Activated CD8-positive, alpha-beta T cell treated with anti-CD3 and anti-CD28 coated beads for 36 hours (primary cell): ENCODE measurements around the gene SPRY2. TPM values are rescaled to one million over a fixed set of nuclear protein-coding genes. Genes with fewer than 3 reads are reported as not detected.

ENCODE experiments used
- ATAC-seq: fragments of 200-7000 bp; cut with Tn5 transposase; one replicate; pipeline ENCODE4 v1.10.0; 2021; ENCODE audit warnings: mild to moderate bottlenecking, moderate library complexity
- CTCF ChIA-PET: fragments of 350-600 bp; sonication (Branson Sonifier 250); formaldehyde crosslinking; loops from one replicate; lab custom pipeline; 2021; ENCODE audit warnings: antibody characterized with exemption; lab: Charles Lee
- POLR2A ChIA-PET: fragments of 350-600 bp; sonication (Branson Sonifier 250); formaldehyde crosslinking; loops from one replicate; lab custom pipeline; 2021; ENCODE audit warnings: antibody characterized with exemption; lab: Charles Lee
- DNase-seq: peaks from one replicate; pipeline ENCODE4 v3.0.0-alpha.2; 2020
- H3K27ac Mint-ChIP-seq: one replicate; pipeline ENCODE4 v1.8.0; 2021; ENCODE audit warnings: mild to moderate bottlenecking, mixed read lengths
- H3K27me3 Mint-ChIP-seq: one replicate; pipeline ENCODE4 v1.8.0; 2021; ENCODE audit warnings: mixed read lengths
- H3K36me3 Mint-ChIP-seq: one replicate; pipeline ENCODE4 v1.8.0; 2021; ENCODE audit warnings: low read depth, mixed read lengths
- H3K4me1 Mint-ChIP-seq: one replicate; pipeline ENCODE4 v1.8.0; 2021; ENCODE audit warnings: low read depth, mixed read lengths
- H3K4me3 Mint-ChIP-seq: one replicate; pipeline ENCODE4 v1.8.0; 2021; ENCODE audit warnings: mild to moderate bottlenecking, moderate library complexity, mixed read lengths
- H3K9me3 Mint-ChIP-seq: one replicate; pipeline ENCODE4 v1.8.0; 2021; ENCODE audit warnings: mixed read lengths
- CTCF ChIP-seq: fragments of 200-600 bp; IDR thresholded peaks from one replicate; pipeline ENCODE4 v1.8.0; 2022; ENCODE audit warnings: antibody characterized with exemption, mild to moderate bottlenecking
- intact Hi-C: fragments of 100-400 bp; cut with micrococcal nuclease; formaldehyde crosslinking; loops from one replicate; pipeline ENCODE4 v1.10.0; 2022
- total RNA-seq, 2 experiments: library from RNA; stranded (reverse); gene quantifications; one replicate each; pipeline ENCODE4 v1.2.3, GENCODE V29; 2021

Gene SPRY2
- total RNA-seq, 2 experiments from 2014 or later = 0.90 to 1.3 TPM

GRCh38 chr13:80362481-80362880, 21.6 kb upstream of the SPRY2 start:
- ATAC-seq = no peak
- TF ChIP-seq CTCF = no peak
- Mint-ChIP-seq H3K36me3 (no peaks in the 10 kb centered on the region), H3K4me3 (no peak overlapping the region), H3K27ac (no peak overlapping the region), H3K9me3 (no peaks in the 10 kb centered on the region), H3K4me1 (peaks cover 2% of the 10 kb centered on the region), H3K27me3 (peaks cover 5% of the 10 kb centered on the region)
- intact Hi-C loops = no loop called here
- CTCF ChIA-PET = interaction anchor here (1.2 to 1.6 kb wide), 2 partner anchors 19 to 20 kb away, joined by 3 read pairs; no protein-coding TSS in a partner anchor
- POLR2A ChIA-PET = no interaction called here
- DNase-seq = no peak

- CTCF ChIA-PET = interaction anchor here (1.2 to 3.2 kb wide), 3 partner anchors 18 to 20 kb away, joined by 3 to 11 read pairs (median 3); no protein-coding TSS in a partner anchor
- Mint-ChIP-seq H3K4me3 (no peak overlapping the region), H3K9me3 (no peaks in the 10 kb centered on the region), H3K27me3 (peaks cover 5% of the 10 kb centered on the region), H3K27ac (no peak overlapping the region), H3K4me1 (peaks cover 2% of the 10 kb centered on the region), H3K36me3 (no peaks in the 10 kb centered on the region)
- intact Hi-C loops = no loop called here
- no peak for DNase-seq
- POLR2A ChIA-PET = no interaction called here
- peak; percentile 53 for ATAC-seq
- no peak for TF ChIP-seq CTCF
Observed at GRCh38 chr13:80361883-80362327, 21.0 kb upstream of the SPRY2 start.

GRCh38 chr13:80361298-80361697, 20.4 kb upstream of the SPRY2 start:
- TF ChIP-seq CTCF = no peak
- DNase-seq (no peak), ATAC-seq (no peak)
- intact Hi-C loops = no loop called here
- H3K27ac Mint-ChIP-seq = no peak overlapping the region
- ChIA-PET CTCF (interaction anchor here (3.2 kb wide), 1 partner anchor 18 kb away, joined by 11 read pairs; no protein-coding TSS in a partner anchor), POLR2A (no interaction called here)
- peaks cover 5% of the 10 kb centered on the region for H3K27me3 Mint-ChIP-seq
- no peaks in the 10 kb centered on the region for H3K9me3 Mint-ChIP-seq
- no peaks in the 10 kb centered on the region for H3K36me3 Mint-ChIP-seq
- peaks cover 2% of the 10 kb centered on the region for H3K4me1 Mint-ChIP-seq
- no peak overlapping the region for H3K4me3 Mint-ChIP-seq

- no peak overlapping the region for H3K4me3 Mint-ChIP-seq
- ChIA-PET POLR2A (no interaction called here), CTCF (interaction anchor here (3.2 kb wide), 1 partner anchor 17 kb away, joined by 11 read pairs; no protein-coding TSS in a partner anchor)
- peaks cover 5% of the 10 kb centered on the region for H3K27me3 Mint-ChIP-seq
- H3K27ac Mint-ChIP-seq = no peak overlapping the region
- intact Hi-C loops = no loop called here
- DNase-seq (no peak), ATAC-seq (no peak)
- no peaks in the 10 kb centered on the region for H3K36me3 Mint-ChIP-seq
- no peak for TF ChIP-seq CTCF
- peaks cover 2% of the 10 kb centered on the region for H3K4me1 Mint-ChIP-seq
- no peaks in the 10 kb centered on the region for H3K9me3 Mint-ChIP-seq
Observed at GRCh38 chr13:80360453-80360800, 19.5 kb upstream of the SPRY2 start.

GRCh38 chr13:80359778-80360452, 19.0 kb upstream of the SPRY2 start:
- no peak for TF ChIP-seq CTCF
- POLR2A ChIA-PET = no interaction called here
- no peak overlapping the region for H3K4me3 Mint-ChIP-seq
- peaks cover 3% of the 10 kb centered on the region for H3K27me3 Mint-ChIP-seq
- CTCF ChIA-PET = interaction anchor here (3.2 kb wide), 1 partner anchor 17 kb away, joined by 11 read pairs; no protein-coding TSS in a partner anchor
- H3K4me1 Mint-ChIP-seq = peaks cover 2% of the 10 kb centered on the region
- ATAC-seq (no peak), DNase-seq (no peak)
- H3K36me3 Mint-ChIP-seq = no peaks in the 10 kb centered on the region
- H3K9me3 Mint-ChIP-seq = no peaks in the 10 kb centered on the region
- intact Hi-C loops = no loop called here
- no peak overlapping the region for H3K27ac Mint-ChIP-seq
